Glomerular visceral epithelial cell (primary cell): ENCODE data around the gene C2CD2.

Experiments
- DNase-seq: peaks from one replicate; pipeline ENCODE4 v3.0.0-alpha.2; 2016; ENCODE audit errors: extremely low spot score

The C2CD2 gene

DNA sequence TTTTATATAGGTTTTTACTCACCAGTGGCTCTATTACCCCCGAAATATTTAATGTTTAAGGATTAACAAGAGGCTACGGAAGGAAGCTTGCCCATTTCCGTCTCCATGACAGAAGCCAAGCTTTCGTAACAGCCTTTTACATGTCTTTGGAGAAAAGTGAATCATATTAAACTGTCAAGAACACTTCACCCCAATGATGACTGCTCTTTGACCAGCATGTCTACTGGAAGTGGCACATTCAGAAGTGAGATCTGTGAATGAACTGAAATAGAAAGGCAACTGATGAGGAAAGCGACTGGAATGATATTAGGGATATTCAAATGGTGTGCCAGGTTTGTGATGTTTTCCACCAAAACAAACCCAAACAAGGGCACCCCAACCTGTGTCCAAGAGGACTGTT lies 66.2 kb downstream of the C2CD2 start:
- DNase-seq = no peak

DNA sequence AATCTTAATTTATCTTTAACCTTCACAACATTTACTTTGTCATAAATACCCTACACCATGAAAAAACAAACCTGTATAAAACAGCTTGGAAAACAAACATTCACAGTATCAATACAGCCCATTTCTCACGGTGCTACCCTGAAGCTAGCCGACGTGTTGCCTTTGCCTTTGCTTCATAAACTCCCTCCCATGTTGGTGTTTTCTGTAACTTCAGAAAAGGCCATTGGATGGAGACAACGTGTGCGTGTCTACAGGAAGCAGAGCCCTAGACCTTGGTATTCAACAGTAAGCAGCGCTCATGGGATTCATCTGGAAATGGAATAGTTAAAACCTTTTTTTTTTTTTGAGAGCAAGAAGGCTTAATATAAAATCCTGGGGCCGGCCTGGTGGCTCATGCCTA lies 67.5 kb downstream of the C2CD2 start:
- DNase-seq = no peak

DNA sequence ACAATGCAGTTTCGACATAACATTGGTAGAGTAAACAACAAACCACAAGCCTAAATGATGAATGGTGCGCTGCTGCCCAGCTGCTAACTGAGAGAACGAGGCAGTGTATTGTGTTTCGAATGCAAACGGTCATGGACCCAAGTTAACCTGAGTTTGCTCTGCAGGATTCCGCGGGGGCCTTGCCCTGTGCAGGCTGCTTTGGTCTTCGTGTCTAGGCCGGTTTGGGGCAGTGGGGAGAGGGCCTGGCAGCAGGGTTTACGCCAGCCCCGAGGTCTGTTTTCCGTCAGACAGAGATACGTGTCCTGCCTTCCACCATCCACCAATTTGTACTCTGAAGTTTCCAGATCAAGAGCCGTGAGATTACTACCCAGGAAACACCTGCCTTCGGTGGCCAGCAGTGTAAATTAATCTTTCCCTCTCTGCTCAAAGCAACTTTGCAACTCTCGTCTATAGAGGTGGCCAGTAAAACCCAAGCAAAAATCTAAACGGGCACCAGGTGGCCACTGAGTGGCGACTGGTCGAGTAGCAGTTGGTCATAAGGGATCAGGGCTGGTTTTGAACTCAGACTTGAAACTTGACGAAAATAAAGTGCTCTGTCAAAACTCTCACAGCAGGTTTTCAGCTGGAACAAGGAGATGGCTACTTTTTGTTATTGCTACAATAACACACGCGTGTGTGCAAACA lies 68.3 kb downstream of the C2CD2 start:
- no peak for DNase-seq

DNA sequence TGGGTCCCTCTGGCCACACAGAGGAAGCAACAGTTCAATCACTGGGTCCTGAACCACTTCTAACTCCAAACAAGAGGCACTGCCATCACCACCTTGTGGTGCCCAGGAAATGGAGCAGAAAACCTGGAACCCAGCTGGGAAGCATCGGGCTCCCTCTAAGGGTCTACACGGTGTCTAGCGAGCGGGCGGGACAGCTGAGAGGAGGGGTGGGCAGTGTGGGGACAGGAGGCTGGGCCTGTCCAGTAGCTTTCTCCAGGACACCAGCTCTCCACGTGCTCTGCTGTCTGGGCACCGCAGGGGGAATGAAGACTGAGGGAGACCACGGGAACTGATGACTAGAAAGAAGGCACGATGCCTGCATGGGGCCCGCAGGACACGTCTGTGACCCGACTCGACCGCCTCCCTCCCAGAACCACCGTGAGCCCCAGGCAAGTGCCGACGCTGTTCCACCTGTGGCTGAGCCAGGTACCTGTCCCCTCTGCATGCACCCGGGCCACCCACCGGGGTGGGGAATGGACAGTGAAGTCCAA lies 69.3 kb downstream of the C2CD2 start:
- no peak for DNase-seq

DNA sequence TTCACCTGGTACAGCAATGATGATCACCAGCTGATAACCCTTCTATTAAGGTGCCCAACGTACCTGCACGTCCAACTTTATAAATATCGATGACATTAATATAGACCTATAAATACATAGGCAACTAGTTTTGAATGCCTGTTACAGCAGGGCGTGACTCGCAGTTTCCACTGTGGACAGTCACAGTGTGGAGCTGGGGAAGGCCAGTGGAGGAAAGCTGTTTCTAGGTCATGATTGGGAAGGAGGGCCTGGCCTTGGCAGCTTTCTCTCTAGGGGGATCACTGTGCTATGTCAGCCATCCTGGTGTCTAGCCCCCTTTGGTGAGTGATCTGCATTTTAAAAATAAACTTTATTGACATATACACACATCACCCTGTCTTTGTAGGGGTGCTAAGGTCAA lies 70.2 kb downstream of the C2CD2 start:
- DNase-seq = no peak

DNA sequence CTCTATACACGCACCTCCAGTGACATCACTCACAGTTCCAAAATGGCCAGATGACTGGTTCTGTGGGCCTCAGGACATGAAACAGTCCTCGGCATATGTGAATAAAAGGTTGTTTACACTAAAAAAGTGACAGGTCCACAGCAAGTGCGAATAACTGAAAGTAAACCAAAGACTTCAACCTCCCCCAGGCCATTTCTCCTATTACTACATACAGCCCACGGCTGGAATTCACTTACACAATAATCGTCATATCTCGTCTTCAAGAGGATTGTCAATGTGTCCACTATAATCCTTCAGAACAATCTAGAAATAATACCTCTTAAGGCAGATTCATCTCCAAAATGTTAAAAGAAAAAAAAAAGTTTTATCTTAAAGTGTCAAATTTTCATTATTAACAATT lies 72.8 kb downstream of the C2CD2 start:
- no peak for DNase-seq

DNA sequence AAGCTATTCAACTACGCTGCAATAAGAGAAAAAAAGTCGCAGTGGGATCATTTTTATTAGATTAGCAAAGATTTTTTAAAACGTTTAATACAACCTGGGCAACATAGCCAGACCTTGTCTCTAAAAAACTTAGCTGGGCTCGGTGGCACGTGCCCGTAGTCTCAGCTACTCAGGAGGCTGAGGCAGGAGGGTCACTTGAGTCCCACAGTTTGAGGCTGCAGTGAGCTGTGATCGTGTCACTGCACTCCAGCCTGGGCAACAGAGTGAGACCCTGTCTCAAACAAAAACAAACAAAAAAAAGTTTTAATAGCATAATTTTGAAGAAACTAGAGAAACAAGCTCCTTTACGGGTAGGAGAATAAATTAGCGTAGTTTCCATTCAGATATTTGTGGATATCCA lies 73.7 kb downstream of the C2CD2 start:
- DNase-seq = no peak

DNA sequence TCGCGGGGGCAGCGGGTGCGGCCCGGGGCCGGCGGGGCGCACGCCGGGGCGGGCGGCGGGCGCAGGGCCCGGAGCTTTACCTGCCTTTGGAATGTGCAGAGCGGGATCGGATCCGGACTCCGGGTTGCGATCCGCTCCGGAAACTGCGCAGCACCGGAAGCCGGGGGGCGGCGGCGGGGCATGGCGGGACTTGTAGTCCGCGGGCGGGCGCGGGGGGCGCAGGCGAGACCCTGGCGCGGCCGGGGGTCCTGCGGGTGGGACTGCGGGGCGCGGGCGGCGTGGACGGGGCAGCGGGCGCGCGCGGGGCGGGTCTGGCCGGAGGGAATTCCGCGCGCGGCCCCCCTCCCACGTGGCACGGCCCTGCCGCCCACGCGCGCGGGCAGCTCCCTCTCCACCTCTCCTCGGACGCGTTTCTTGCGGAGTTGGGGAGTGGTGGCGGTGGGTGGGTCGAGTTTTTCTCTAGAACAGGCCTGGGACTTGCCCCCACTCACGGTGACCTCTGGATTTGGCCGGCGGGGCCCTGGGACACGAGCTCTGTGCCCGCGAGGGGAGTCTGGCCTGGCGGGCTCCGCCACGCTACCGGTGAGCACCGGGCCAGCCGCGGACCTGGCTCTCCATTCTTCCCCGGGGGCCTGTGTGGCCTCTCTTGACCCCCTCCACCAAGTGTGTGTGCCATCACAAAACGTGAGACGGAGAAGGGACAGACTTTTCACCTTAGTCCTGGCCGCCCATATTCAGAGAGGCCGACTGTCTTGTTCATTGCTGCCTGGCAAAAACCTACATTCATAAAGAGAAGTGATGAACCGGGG lies 74.4 kb downstream of the C2CD2 start, which contains the start of gene PRDM15:
TSS of gene PRDM15 (minus strand) at position 155 of the 809 bp plus-strand sequence. CDS start 18,981 bp downstream, outside the sequence.
- peak; percentile 77 for DNase-seq

DNA sequence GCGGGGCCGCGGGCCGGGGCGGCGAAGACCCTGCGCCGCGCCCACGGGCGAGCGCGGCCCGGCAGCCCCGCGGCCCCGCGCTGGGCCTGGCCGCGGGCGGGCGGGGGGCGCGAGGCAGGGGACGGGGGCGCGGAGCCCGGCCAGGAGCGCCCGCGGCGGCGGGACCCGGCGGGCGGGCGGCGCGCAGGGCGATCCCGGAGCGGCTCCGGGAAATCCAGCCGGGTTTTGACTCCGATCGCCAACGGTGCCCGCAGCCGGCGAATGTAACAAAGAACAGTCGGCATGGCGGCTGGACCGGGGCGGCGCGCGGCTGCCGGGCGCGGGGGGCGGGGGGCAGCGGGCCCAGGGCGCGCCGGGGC lies 75.0 kb downstream of the C2CD2 start:
- peak; percentile 72 for DNase-seq

DNA sequence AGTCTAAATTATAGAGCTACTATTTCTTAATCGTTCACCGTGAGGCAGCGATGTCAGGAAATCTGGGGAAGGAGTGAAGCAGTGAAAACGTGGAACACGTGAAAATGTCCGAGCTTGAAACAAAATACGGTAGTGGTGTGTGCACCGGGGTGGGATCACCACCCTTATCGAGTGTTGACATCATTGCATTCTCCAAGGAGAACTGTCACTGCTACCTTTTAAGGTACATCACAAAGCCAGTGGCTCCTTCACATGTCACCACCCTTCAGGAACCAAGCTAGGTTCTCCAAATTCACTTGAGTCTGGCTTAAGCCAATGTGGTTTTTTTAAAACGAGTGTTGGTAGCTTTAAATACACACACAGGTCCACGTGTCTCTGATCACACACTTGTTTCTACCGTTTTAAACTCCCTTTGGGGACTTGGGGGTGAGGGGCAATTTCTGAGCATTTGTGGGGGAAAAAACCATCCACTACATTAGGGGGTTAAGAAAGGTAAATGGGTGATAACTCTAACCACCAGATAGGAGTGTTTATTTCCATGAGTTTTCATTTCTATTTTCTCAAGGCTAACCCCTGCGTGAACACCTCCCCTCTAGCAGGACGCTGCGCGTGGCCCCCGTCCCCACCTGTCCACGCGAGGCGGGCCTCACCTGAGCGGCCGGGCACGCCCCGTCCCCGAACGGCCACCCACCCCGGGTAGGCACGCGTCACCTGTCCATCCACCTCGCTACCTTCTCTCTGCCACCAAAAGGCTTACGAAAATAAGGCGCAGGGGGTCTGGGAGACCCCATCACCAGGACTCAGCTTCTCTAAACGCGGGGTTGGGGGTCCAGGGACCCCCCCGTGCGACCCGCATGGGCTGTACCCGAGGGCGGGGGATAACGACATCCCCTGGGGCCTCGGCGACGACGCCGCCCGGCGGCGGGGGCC lies 75.7 kb downstream of the C2CD2 start:
- DNase-seq = no peak

DNA sequence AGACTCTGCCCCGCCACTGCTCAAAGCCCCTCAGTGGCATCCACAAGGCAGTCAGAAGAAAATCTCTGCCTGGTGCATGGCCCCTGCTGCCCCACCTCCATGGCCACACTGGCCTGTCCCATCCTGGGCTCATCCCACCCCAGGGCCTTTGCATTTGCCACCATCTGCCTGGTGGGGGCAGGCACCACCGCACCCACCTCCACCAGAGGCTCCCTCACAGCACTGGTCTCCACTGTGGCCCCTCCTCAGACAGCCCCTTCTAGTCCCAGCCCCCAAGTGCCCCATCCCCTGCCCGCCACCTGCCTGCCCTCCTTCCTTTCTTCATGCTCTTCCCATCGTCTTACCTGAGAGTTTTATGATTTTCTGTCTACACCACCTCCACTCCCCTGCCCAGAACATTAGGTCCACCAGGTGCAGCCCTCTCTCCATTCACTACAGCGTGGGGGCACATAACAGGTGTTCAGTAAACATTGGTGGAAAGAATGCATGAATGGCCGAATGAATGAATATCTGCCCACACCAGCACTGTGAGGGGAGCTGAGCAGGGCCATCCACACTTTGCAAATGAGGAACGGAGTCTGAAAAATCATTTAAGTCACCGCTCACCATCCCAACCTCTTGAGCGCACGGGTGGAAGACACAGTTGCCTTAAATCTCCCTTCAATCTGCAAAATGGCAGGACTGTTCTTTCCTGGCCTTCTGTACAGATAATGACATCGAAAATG lies 76.7 kb downstream of the C2CD2 start:
- no peak for DNase-seq

DNA sequence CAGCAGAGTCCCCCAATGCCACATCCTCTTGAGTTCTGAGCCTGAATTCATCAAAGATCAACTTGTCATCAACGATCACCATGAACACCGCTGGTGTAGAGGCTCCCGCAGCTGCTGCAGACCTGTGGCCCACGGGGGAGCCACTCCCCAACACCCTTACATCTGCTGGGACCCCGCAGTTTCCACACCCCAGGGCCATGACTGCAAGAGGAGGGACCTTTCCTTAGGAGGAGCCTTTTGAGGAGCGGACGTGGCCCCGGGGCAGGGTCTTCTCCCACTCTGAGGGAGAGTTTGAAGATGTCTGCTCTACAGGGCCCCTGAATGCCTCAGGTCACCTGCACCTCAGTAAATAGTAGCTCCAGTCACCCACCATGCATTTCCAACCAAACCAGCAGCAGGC lies 77.4 kb downstream of the C2CD2 start:
- no peak for DNase-seq

DNA sequence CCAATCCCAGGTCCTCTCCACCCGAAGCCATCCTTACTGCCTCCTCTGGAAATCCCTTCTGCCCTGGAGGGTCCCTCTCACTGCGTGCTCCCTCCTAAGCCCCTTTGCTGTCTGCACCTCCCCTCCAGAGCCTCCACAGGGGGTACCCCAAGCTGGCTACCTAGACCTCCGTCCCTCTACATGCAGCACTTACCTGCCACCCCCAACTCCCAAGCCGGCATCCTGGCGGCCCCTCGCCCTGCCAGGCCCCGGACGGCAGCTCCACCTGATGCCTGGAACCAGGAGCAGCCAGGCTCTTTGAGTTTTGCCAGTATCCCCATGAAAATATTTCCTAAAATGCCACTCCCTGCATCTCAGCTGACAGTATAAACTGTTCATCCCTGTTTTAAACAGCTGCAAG lies 78.7 kb downstream of the C2CD2 start:
- no peak for DNase-seq

DNA sequence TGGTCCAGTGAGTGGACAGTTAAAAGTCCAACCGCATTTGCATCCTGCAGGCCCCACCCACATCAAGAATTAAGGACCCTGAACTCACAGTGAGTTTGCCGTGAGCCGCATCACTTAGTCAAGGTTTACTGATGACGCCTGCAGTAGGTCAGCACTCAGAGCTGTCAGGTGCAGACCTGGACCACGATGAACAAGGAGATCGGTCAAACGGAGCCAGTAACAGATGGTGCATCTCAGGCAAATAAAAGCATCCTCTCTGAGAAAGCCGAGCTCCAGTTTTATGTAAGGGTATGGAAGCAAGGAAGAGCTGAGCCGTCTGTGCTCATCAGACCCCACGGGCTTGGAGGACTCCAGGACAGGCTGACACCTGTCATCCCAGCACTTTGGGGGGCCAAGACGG lies 79.2 kb downstream of the C2CD2 start:
- no peak for DNase-seq

DNA sequence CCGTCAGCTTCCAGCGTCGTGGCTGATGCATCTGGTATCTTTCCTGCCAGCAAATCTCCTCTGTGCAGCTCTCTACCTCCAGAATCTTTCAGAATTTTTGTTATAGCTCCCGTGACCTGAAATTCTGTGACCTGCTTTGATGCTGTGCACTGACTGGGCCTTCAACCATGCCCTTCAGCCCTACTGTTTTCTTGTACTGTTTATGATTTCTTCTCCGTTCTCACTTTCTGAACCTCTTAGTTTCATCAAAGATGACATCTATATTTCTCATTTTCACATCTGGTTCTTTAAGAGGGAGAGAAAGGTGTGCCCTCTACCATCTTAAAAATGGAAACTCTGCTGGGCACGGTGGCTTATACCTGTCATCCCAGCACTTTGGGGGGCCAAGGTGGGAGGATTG lies 80.4 kb downstream of the C2CD2 start:
- DNase-seq = no peak

DNA sequence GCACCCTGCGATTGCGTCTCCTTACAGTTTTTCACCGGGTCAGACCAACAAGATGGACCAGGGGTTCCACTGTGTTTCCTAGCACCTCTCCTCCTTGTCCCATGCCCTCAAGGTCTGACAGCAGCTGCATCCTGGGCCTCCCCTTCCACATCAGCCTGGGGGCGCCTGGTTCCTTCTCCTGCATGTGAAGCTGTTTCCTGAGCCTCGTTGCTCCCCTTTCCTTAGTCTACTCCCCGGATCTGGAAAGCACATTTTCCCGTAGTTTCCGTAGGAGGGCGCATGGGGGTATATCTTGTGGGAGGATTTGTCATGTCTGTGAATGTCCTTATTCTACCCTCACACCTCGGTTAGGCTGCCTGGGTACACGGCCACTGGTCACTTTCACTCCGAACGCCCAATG lies 80.8 kb downstream of the C2CD2 start:
- DNase-seq = no peak

DNA sequence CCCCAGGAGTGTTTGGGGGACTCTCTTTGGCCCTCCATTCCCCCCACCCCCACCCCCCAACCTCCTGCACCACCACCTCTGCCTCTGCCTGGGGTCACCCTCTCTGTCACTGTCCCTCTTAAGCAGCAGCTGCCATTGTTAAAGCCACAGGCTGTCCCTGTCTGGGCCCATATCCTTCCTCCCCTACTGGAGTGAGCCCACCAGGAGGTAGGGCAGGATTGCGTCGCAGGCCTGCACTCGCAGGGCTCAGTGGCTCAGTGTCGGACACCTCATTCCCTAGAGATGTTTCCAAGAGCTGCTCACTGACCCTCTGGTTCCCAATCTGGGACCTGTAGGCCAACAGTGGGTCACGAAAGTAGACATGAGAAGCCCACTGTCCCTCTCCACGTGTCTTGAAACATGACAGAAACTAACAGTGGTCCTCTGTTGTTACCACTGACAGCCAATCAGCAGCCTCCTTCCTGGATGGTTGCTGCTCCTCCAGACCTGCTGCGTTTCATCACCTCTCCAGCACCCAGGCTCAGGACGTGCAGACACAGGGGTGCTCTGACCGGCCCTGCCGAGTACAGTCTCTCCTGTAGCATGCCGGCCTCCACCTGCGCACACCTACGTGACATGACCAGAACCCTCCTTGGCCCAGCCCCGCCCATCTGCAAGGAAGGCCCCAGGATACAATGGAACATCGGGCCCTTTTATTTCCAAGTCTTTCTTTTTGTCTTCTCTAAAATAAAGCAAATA lies 82.4 kb downstream of the C2CD2 start:
- no peak for DNase-seq

DNA sequence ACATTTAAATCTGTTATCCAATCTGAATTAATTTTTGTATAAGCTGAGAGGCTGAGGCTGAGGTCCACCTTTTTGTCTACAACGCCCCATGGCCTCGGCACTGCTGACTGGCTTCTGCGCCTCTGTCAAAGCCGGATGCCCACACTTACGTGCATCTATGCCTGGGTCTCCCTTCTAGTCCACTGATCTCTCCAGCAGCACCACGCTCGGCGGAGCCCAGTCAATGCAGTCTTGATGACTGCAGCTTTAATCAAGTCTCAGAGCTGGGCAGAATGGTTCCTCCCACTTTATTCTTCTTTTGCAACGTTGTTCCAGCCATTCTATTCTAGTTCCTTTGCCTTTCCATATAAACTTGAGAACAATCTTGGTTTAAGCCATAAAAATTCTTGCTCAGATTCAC lies 84.0 kb downstream of the C2CD2 start:
- DNase-seq = no peak

DNA sequence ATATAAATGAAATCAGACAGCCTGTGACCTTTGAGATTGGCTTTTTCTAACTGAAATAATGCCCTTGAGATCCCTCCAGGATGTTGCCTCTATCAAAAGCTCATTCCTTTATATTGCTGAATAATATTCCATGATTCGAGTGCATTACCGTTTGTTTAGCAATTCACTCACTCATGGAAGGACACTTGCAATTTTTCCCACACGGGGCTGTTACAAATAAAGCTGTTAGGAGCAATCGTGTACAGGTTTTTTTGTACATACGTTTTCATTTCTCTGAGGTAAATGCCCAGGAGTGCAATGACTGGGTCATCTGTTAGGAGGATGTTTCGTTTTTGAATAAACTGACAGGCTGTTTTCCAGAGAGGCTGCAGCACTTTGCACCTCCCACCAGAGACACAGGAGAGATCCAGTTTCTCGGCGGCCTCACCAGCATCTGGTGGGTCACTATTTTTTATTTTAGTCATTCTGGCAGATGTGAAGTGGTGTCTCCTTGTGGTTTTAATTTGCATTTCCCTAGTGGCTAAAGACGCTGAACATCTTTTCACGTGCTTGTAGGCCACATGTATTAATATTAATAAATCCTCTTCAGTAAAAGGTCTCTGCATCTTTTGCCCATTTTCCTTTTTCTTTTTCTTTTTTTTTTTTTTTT lies 85.6 kb downstream of the C2CD2 start:
- DNase-seq = no peak

DNA sequence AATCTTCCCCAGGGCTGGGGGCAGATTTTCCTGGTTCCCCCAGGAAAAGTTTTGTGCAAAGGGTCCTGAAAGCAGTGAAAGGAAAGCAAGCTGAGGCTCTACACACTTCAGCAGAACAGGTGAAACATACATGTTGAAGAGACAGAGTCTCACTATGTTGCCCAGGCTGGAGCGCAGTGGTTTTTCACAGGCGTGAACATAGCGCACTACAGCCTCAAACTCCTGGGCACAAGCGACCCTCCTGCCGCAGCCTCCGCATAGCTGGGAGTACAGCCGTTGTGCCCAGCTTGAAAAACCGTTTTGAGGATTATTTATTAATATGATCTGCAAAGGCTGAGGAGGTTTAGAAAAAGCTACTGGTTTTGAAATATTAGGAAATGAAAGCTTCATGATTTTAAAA lies 86.5 kb downstream of the C2CD2 start:
- no peak for DNase-seq
